Measurements from ENCODE around the gene ARHGAP24. TPM values are rescaled to one million over a fixed set of nuclear protein-coding genes. Genes with fewer than 3 reads are reported as not detected.

The ARHGAP24 gene
- total RNA-seq, 2 donors from 2014 or later, result 66.8 to 85.6 TPM

GRCh38 chr4:85925071-85925470, 450.1 kb downstream of the ARHGAP24 start:
- TF ChIP-seq CTCF (conservative IDR thresholded peaks at IDR 0.05), result no peak
- H3K36me3 Mint-ChIP-seq (ENCODE audit: low read depth), result peaks cover 38% of the 10 kb centered on the region
- no peak overlapping the region for H3K9ac ChIP-seq (ENCODE audit: extremely low read depth, low read length, poor library complexity, severe bottlenecking)
- H3K27me3 Mint-ChIP-seq (ENCODE audit: insufficient read depth), result no peaks in the 10 kb centered on the region
- no peak overlapping the region for H3K27ac ChIP-seq (ENCODE audit: low read depth, low read length)
- peaks cover 27% of the 10 kb centered on the region for H3K4me1 Mint-ChIP-seq
- DNase-seq, result no peak
- peaks cover 12% of the 10 kb centered on the region for H3K4me1 ChIP-seq (ENCODE audit: control insufficient read depth, insufficient read depth, low read length)
- WGBS, 2 experiments (ENCODE audit: insufficient coverage in 1 of 2, insufficient read length in 1 of 2), result 80 to 90% methylated on average over 4 to 6 of the region's 6 CpGs
- no peak overlapping the region for H3K4me3 Mint-ChIP-seq
- peaks cover 25% of the 10 kb centered on the region for H3K36me3 ChIP-seq (ENCODE audit: control insufficient read depth, insufficient read depth, low read length)
- no peak overlapping the region for H3K4me3 ChIP-seq (ENCODE audit: low read length)
- H3K27me3 ChIP-seq (ENCODE audit: control insufficient read depth, insufficient read depth, low read length, poor library complexity, severe bottlenecking), result no peaks in the 10 kb centered on the region
- H3K9me3 ChIP-seq (ENCODE audit: control insufficient read depth, low read length), result no peaks in the 10 kb centered on the region
- H3K9me3 Mint-ChIP-seq, result no peaks in the 10 kb centered on the region
- no peak overlapping the region for H3K27ac Mint-ChIP-seq

- Mint-ChIP-seq H3K27me3 (ENCODE audit: insufficient read depth) (no peaks in the 10 kb centered on the region), H3K4me1 (peaks cover 38% of the 10 kb centered on the region), H3K9me3 (no peaks in the 10 kb centered on the region), H3K27ac (no peak overlapping the region), H3K36me3 (ENCODE audit: low read depth) (peaks cover 39% of the 10 kb centered on the region), H3K4me3 (no peak overlapping the region)
- Histone ChIP-seq H3K4me3 (ENCODE audit: low read length) (no peak overlapping the region), H3K4me1 (ENCODE audit: control insufficient read depth, insufficient read depth, low read length) (peaks cover 20% of the 10 kb centered on the region), H3K27me3 (ENCODE audit: control insufficient read depth, insufficient read depth, low read length, poor library complexity, severe bottlenecking) (no peaks in the 10 kb centered on the region), H3K9me3 (ENCODE audit: control insufficient read depth, low read length) (no peaks in the 10 kb centered on the region), H3K9ac (ENCODE audit: extremely low read depth, low read length, poor library complexity, severe bottlenecking) (no peak overlapping the region), H3K36me3 (ENCODE audit: control insufficient read depth, insufficient read depth, low read length) (peaks cover 18% of the 10 kb centered on the region), H3K27ac (ENCODE audit: low read depth, low read length) (peak overlapping the region; percentile 45)
- no peak for DNase-seq
- WGBS, 2 experiments (ENCODE audit: insufficient coverage in 1 of 2, insufficient read length in 1 of 2), result 66 to 90% methylated on average over 3 to 5 of the region's 5 CpGs
- TF ChIP-seq CTCF (conservative IDR thresholded peaks at IDR 0.05), result no peak
Observed at GRCh38 chr4:85928775-85929591, 454.0 kb downstream of the ARHGAP24 start.

GRCh38 chr4:85929961-85930665, 455.2 kb downstream of the ARHGAP24 start:
- Mint-ChIP-seq H3K27me3 (ENCODE audit: insufficient read depth) (no peaks in the 10 kb centered on the region), H3K9me3 (no peaks in the 10 kb centered on the region), H3K27ac (peak overlapping the region; percentile 32), H3K36me3 (ENCODE audit: low read depth) (peaks cover 33% of the 10 kb centered on the region), H3K4me1 (peaks cover 38% of the 10 kb centered on the region), H3K4me3 (no peak overlapping the region)
- peak; percentile 65 for DNase-seq
- H3K4me3 ChIP-seq (ENCODE audit: low read length), result no peak overlapping the region
- H3K36me3 ChIP-seq (ENCODE audit: control insufficient read depth, insufficient read depth, low read length), result peaks cover 6% of the 10 kb centered on the region
- H3K9ac ChIP-seq (ENCODE audit: extremely low read depth, low read length, poor library complexity, severe bottlenecking), result no peak overlapping the region
- H3K27ac ChIP-seq (ENCODE audit: low read depth, low read length), result peak overlapping the region; percentile 50
- WGBS, 2 experiments (ENCODE audit: insufficient coverage in 1 of 2, insufficient read length in 1 of 2), result 56% methylated on average over 10 of the region's 10 CpGs; no CpG with 5 or more reads in 1 of the 2 experiments
- peaks cover 20% of the 10 kb centered on the region for H3K4me1 ChIP-seq (ENCODE audit: control insufficient read depth, insufficient read depth, low read length)
- H3K9me3 ChIP-seq (ENCODE audit: control insufficient read depth, low read length), result no peaks in the 10 kb centered on the region
- no peaks in the 10 kb centered on the region for H3K27me3 ChIP-seq (ENCODE audit: control insufficient read depth, insufficient read depth, low read length, poor library complexity, severe bottlenecking)
- no peak for TF ChIP-seq CTCF (conservative IDR thresholded peaks at IDR 0.05)

All from endodermal cell (in vitro differentiated cells).